ENCODE data around the gene MED12.

The MED12 gene

GRCh38 chrX:71102292-71102691, 16.1 kb upstream of the MED12 start:
- Histone ChIP-seq H3K9me3 (no peaks in the 10 kb centered on the region), H3K27ac (peak overlapping the region; percentile 70), H3K4me1 (ENCODE audit: control insufficient read depth in 1 of 2, insufficient read depth in 1 of 2, low read depth in 1 of 2, low read length in 1 of 2) (peaks cover 40 to 43% of the 10 kb centered on the region in 2 experiments), H3K36me3 (peaks cover 19% of the 10 kb centered on the region), H3K4me3 (ENCODE audit: low read depth in 1 of 2, low read length in 1 of 2) (no peak overlapping the region), H3K27me3 (no peaks in the 10 kb centered on the region)
- TF ChIP-seq CTCF (IDR thresholded peaks at IDR 0.05): no peak

GRCh38 chrX:71103110-71103983, 15.0 kb upstream of the MED12 start:
- Histone ChIP-seq H3K36me3 (peaks cover 28% of the 10 kb centered on the region), H3K27me3 (no peaks in the 10 kb centered on the region), H3K4me1 (ENCODE audit: control insufficient read depth in 1 of 2, insufficient read depth in 1 of 2, low read depth in 1 of 2, low read length in 1 of 2) (peaks cover 39 to 42% of the 10 kb centered on the region in 2 experiments), H3K9me3 (no peaks in the 10 kb centered on the region), H3K4me3 (ENCODE audit: low read depth in 1 of 2, low read length in 1 of 2) (no peak overlapping the region), H3K27ac (peak overlapping the region; percentile 70)
- no peak for TF ChIP-seq CTCF (IDR thresholded peaks at IDR 0.05)

GRCh38 chrX:71105628-71106027, 12.8 kb upstream of the MED12 start:
- Histone ChIP-seq H3K27me3 (no peaks in the 10 kb centered on the region), H3K9me3 (no peaks in the 10 kb centered on the region), H3K27ac (peak overlapping the region; percentile 56), H3K4me1 (ENCODE audit: control insufficient read depth in 1 of 2, insufficient read depth in 1 of 2, low read depth in 1 of 2, low read length in 1 of 2) (peaks cover 51 to 61% of the 10 kb centered on the region in 2 experiments), H3K36me3 (peaks cover 34% of the 10 kb centered on the region), H3K4me3 (ENCODE audit: low read depth in 1 of 2, low read length in 1 of 2) (no peak overlapping the region)
- TF ChIP-seq CTCF (IDR thresholded peaks at IDR 0.05): no peak

- Histone ChIP-seq H3K27ac (peak within 1 kb of the TSS; percentile 56), H3K9me3 (no peaks in the 10 kb centered on the region), H3K4me1 (ENCODE audit: control insufficient read depth in 1 of 2, insufficient read depth in 1 of 2, low read depth in 1 of 2, low read length in 1 of 2) (peaks cover 51 to 63% of the 10 kb centered on the region in 2 experiments), H3K36me3 (peaks cover 26% of the 10 kb centered on the region), H3K27me3 (no peaks in the 10 kb centered on the region), H3K4me3 (ENCODE audit: low read depth in 1 of 2, low read length in 1 of 2) (no peak within 1 kb of the TSS)
- no peak for TF ChIP-seq CTCF (IDR thresholded peaks at IDR 0.05)
Observed at GRCh38 chrX:71106427-71106826, 12.0 kb upstream of the MED12 start, which contains the start of gene CXorf65. Gene CXorf65, minus strand, starts transcription at chrX:71106740. Its CDS starts 184 bp downstream, at chrX:71106556.

- TF ChIP-seq CTCF (IDR thresholded peaks at IDR 0.05): no peak
Observed at GRCh38 chrX:71107245-71107644, 11.2 kb upstream of the MED12 start.

More at GRCh38 chrX:71107245-71107644, 11.2 kb upstream of the MED12 start:
- peak overlapping the region; percentile 46 for H3K27ac ChIP-seq
- no peak overlapping the region for H3K4me3 ChIP-seq (ENCODE audit: low read depth in 1 of 2, low read length in 1 of 2)
- no peaks in the 10 kb centered on the region for H3K9me3 ChIP-seq
- H3K27me3 ChIP-seq: no peaks in the 10 kb centered on the region
- peaks cover 18% of the 10 kb centered on the region for H3K36me3 ChIP-seq
- peaks cover 58 to 70% of the 10 kb centered on the region in 2 experiments for H3K4me1 ChIP-seq (ENCODE audit: control insufficient read depth in 1 of 2, insufficient read depth in 1 of 2, low read depth in 1 of 2, low read length in 1 of 2)

All from neutrophil (primary cell).